T-helper 1 cell (primary cell): Measurements from ENCODE around the gene DDX10.

ENCODE experiments used
- DNase-seq, 5 donors: peaks; one replicate each; pipeline ENCODE4 v3.0.0-alpha.2; 2012 to 2020

Gene DDX10

GRCh38 chr11:108654994-108655631 is 9.8 kb upstream of the DDX10 start:
- DNase-seq = peak in 1 of 5 donors; percentile 11

- no peak for DNase-seq
Observed at GRCh38 chr11:108662700-108663099, 2.2 kb upstream of the DDX10 start.

DNA sequence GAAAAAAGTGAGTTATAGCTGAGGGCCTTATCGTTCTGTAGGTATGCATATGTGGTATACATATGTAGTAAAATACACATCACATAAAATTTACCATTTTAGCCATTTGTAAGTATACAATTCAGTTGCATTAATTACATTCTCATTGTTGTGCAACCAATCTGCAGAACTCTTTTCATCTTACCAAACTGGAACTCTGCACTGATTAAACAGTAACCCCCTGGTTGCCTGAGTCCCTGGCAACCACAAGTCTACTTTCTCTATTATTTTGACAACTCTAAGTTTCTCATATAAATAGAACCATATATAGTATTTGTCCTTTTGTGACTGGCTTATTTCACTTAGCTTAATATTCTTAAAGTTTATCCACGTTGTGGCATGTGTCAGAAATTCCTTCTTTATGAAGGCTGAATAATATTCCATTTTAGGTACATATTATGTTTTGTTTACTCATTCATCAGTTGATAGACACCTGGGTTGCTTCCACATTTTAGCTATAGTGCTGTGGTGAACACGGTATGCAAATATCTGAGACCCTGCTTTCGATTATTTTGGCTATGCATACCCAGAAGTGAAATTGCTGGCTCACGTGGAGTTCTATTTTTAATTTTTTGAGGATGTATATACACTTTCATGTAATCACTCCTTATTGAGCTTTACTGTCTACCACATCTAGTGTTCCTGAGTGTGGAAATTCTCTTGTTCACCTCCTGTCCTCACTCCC is 1.6 kb upstream of the DDX10 start:
- DNase-seq = no peak

GRCh38 chr11:108666373-108666772 is 1.5 kb downstream of the DDX10 start:
- no peak for DNase-seq

- DNase-seq = no peak
Observed at GRCh38 chr11:108669286-108669685, 4.4 kb downstream of the DDX10 start.

DNA sequence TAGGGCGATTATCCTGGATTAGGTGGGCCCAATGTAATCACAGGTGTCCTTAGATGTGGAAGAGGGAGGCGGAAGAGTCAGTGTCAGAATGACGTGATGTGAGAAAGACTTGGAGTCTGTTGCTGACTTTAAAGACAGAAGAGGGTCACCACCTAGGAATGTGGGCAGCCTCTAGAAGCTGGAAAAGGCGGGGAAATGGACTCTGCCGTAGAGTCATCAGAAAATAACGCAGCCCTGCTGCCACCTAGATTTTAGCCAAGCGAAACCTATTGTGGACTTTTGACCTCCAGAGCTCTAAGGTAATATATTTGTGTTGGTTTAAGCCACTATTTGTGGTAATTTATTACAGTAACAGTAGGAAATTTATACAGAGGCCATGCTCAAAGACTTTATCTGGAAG is 4.8 kb downstream of the DDX10 start:
- DNase-seq = no peak

- no peak for DNase-seq
Observed at GRCh38 chr11:108670451-108670850, 5.6 kb downstream of the DDX10 start.

- no peak for DNase-seq
Observed at GRCh38 chr11:108672113-108672512, 7.2 kb downstream of the DDX10 start.

- DNase-seq = no peak
Observed at GRCh38 chr11:108672786-108673185, 7.9 kb downstream of the DDX10 start.

- DNase-seq = no peak
Observed at GRCh38 chr11:108679045-108679444, 14.2 kb downstream of the DDX10 start.

- DNase-seq = no peak
Observed at GRCh38 chr11:108680271-108680670, 15.4 kb downstream of the DDX10 start.

GRCh38 chr11:108685419-108686130 is 20.7 kb downstream of the DDX10 start:
- DNase-seq = no peak

DNA sequence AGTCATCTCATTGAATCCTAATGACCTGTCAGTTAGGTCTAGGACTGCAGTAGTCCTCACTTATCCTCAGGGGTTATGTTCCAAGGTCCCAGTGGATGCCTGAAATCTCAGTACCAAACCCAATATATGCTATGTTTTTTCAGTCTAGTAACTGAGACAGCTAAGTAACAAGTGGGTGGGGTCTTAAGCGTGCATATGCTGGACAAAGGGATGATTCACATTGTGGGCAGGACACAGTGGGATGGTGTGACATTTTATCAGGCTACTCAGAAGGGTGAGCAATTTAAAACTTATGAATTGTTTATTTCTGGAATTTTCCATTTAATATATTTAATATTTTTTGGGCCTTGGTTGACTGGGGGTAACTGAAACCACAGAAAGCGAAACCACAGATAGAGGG is 29.0 kb downstream of the DDX10 start:
- DNase-seq = no peak

DNA sequence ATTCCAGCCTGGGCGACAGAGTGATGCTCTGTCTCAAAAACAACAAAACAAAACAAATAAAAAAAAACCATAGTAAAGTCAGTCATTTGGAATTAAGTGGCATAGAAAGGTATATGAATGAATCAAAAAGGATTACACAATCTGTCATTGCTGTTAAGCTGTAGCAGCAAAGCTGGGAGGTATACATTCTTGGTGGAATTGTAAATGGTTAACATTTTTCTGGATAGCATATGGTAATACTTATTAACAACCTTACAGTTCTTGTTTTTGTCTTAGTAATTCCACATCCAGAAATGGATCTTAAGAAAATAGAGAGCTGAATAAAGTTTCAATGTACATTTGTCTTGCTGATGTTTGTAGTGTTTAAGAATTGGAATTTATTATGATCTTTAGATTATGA is 30.0 kb downstream of the DDX10 start:
- DNase-seq = no peak

GRCh38 chr11:108697872-108698473 is 33.1 kb downstream of the DDX10 start:
- peak in 2 of 5 donors; percentile 9 to 46 for DNase-seq

GRCh38 chr11:108698844-108699642 is 34.2 kb downstream of the DDX10 start:
- DNase-seq = no peak

- DNase-seq = no peak
Observed at GRCh38 chr11:108703916-108704315, 39.0 kb downstream of the DDX10 start.

- DNase-seq = no peak
Observed at GRCh38 chr11:108705061-108705460, 40.2 kb downstream of the DDX10 start.

DNA sequence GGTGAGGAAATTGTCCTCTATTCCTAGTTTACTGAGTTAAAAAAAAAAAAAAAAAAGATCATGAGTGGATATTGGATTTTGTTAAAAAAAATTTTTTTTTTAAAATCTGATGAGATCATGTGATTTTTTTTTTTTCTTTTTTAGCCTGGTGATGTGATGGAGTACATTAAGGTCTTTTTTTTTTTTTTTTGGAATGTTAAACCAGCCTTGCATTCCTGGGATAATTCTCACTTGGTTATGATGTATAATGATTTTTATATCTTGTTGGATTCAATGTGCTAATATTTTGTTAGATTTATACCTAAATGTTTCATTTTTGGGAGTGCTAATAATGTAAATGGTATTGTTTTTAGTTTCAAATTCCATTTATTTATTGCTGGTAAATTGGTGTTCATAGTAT is 43.3 kb downstream of the DDX10 start:
- DNase-seq = no peak

GRCh38 chr11:108709741-108710140 is 44.9 kb downstream of the DDX10 start:
- no peak for DNase-seq

DNA sequence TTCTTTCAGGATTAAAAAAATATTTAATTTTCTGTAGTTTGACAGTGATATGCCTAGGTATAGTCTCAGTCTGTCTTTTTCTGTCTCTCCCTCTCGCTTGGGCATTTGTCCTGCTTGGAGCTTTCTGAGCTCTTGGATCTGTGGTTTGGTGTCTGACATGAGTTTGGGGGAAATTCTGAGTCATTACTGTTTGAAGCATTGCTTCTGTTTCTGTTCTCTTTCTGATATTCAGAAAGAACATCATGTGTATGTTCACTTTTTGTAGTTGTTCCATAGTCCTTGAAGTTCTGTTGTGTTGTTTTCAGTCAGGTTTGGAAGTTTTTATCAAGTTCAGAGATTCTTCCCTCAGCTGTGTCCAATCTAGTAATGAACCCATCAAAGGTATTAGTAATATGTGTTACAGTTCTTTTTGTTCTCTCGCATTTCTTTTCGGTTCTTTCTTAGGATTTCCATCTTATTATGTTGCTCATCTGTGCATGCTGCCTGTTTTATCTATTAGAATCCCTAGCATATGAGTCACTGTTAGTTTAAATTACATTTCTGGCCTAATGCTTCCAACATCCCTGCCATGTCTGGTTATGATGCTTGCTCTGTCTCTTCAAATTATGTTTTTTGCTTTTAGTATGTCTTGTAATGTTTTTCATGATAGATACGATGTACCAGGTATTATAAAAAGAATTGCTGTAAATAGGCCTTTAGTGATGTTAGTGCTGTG is 48.4 kb downstream of the DDX10 start:
- peak in 1 of 5 donors; percentile 23 for DNase-seq

- DNase-seq = no peak
Observed at GRCh38 chr11:108715239-108715638, 50.4 kb downstream of the DDX10 start.
